B cell (primary cell): ENCODE data around the gene CASKIN2. TPM values are rescaled to one million over a fixed set of nuclear protein-coding genes. Genes with fewer than 3 reads are reported as not detected.

Experiments used
- ATAC-seq: fragments of 200-7000 bp; cut with Tn5 transposase; one replicate; pipeline ENCODE4 v1.10.0; 2021; ENCODE audit warnings: low read depth, mild to moderate bottlenecking, moderate number of reproducible peaks, moderate library complexity
- CTCF ChIA-PET: fragments of 350-600 bp; sonication (Branson Sonifier 250); formaldehyde crosslinking; loops from one replicate; lab custom pipeline; 2021; ENCODE audit warnings: antibody characterized with exemption, inconsistent platforms; lab: Charles Lee
- POLR2A ChIA-PET: fragments of 350-600 bp; sonication (Branson Sonifier 250); formaldehyde crosslinking; loops from one replicate; lab custom pipeline; 2021; ENCODE audit warnings: antibody characterized with exemption; lab: Charles Lee
- DNase-seq: peaks from one replicate; pipeline ENCODE4 v3.0.0; 2013
- H2AFZ ChIP-seq: 2 replicates; pipeline ENCODE4 v1.6.1; 2012; ENCODE audit warnings: mild to moderate bottlenecking, low read depth, low read length; ENCODE audit not compliant: insufficient read depth, poor library complexity, severe bottlenecking
- H3K27ac ChIP-seq, 2 donors: 1 replicate in 1 of 2; 2 replicates in 1 of 2; pipeline ENCODE4 v1.5.1; 2012 to 2013; ENCODE audit warnings: low read length in 2 of 2, mild to moderate bottlenecking in 2 of 2, moderate library complexity in 1 of 2
- H3K27me3 ChIP-seq, 4 experiments: fragments of 200-600 bp in 1 of 4; sonication (generic) in 1 of 4; replicated peaks in 1 of 4; 1 replicate in 2 of 4; 2 replicates in 2 of 4; pipeline versions ENCODE4 v1.6.1 to v1.7.0; 2013 to 2016; ENCODE audit warnings: low read length in 3 of 4, mild to moderate bottlenecking in 2 of 4, mixed read lengths in 1 of 4, moderate library complexity in 1 of 4; ENCODE audit not compliant: insufficient read depth in 4 of 4, control insufficient read depth in 3 of 4; ENCODE audit errors: control extremely low read depth in 1 of 4
- H3K36me3 ChIP-seq, 2 experiments: replicated peaks in 1 of 2; 1 replicate in 1 of 2; 2 replicates in 1 of 2; pipeline versions ENCODE4 v1.6.1 to v1.7.1; 2013; ENCODE audit warnings: low read length in 1 of 2; ENCODE audit not compliant: insufficient read depth in 2 of 2, control insufficient read depth in 1 of 2; ENCODE audit errors: control extremely low read depth in 1 of 2, extremely low read depth in 1 of 2
- H3K4me1 ChIP-seq, 2 donors: fragments of 200-600 bp in 1 of 2; sonication (generic) in 1 of 2; 1 replicate in 1 of 2; 2 replicates in 1 of 2; pipeline versions ENCODE4 v1.5.1 to v1.6.1; 2013 to 2017; ENCODE audit warnings: low read length in 2 of 2; ENCODE audit not compliant: control insufficient read depth in 2 of 2, insufficient read depth in 2 of 2
- H3K4me2 ChIP-seq: replicated peaks from 2 replicates; pipeline ENCODE3; 2012; ENCODE audit warnings: mild to moderate bottlenecking, low read depth, low read length; ENCODE audit not compliant: poor library complexity, severe bottlenecking
- H3K4me3 ChIP-seq, 5 experiments: fragments of 200-600 bp in 1 of 5; sonication (generic) in 1 of 5; 1 replicate in 3 of 5; 2 replicates in 2 of 5; pipeline versions ENCODE4 v1.5.1 to v1.7.0; 2011 to 2016; ENCODE audit warnings: low read length in 4 of 5, mild to moderate bottlenecking in 4 of 5, low read depth in 2 of 5, control low read depth in 1 of 5, moderate library complexity in 1 of 5; ENCODE audit not compliant: insufficient read depth in 1 of 5; ENCODE audit errors: control extremely low read depth in 1 of 5, extremely low read depth in 1 of 5
- H3K79me2 ChIP-seq: fragments of 200-600 bp; sonication (generic); one replicate; pipeline ENCODE4 v1.6.0; 2016; ENCODE audit warnings: low read length; ENCODE audit not compliant: control insufficient read depth, insufficient read depth
- H3K9ac ChIP-seq: fragments of 200-600 bp; sonication (generic); 2 replicates; pipeline ENCODE4 v1.6.1; 2017; ENCODE audit warnings: mild to moderate bottlenecking, low read length, moderate library complexity
- H3K9me3 ChIP-seq, 3 donors: one replicate each; pipeline versions ENCODE4 v1.6.1 to v1.7.1; 2013; ENCODE audit warnings: low read length in 2 of 3; ENCODE audit not compliant: control insufficient read depth in 2 of 3, insufficient read depth in 1 of 3; ENCODE audit errors: control extremely low read depth in 1 of 3
- H4K20me1 ChIP-seq: 2 replicates; pipeline ENCODE4 v1.6.0; 2012; ENCODE audit warnings: mild to moderate bottlenecking, low read length; ENCODE audit not compliant: insufficient read depth, control insufficient read depth, poor library complexity, severe bottlenecking
- H3K27ac Mint-ChIP-seq: one replicate; pipeline ENCODE4 v1.8.0; 2021; ENCODE audit warnings: mixed read lengths
- H3K27me3 Mint-ChIP-seq: one replicate; pipeline ENCODE4 v1.8.0; 2021; ENCODE audit warnings: mixed read lengths
- H3K4me1 Mint-ChIP-seq: one replicate; pipeline ENCODE4 v1.8.0; 2021; ENCODE audit warnings: mixed read lengths
- H3K4me3 Mint-ChIP-seq: one replicate; pipeline ENCODE4 v1.8.0; 2021; ENCODE audit warnings: mixed read lengths
- H3K9me3 Mint-ChIP-seq: one replicate; pipeline ENCODE4 v1.8.0; 2022; ENCODE audit warnings: mixed read lengths; ENCODE audit not compliant: insufficient read depth
- CTCF ChIP-seq: fragments of 200-600 bp; IDR thresholded peaks from one replicate; pipeline ENCODE4 v1.8.0; 2022; ENCODE audit warnings: antibody characterized with exemption, mild to moderate bottlenecking
- EZH2 ChIP-seq: IDR thresholded peaks from 2 replicates; pipeline ENCODE4 v1.6.1; 2012; ENCODE audit warnings: borderline replicate concordance, low read depth, mild to moderate bottlenecking, moderate library complexity, low read length; ENCODE audit not compliant: insufficient read depth, poor library complexity, severe bottlenecking
- WGBS: methylation state at CpG from one replicate; pipeline ENCODE4 v1.1.5; 2013; ENCODE audit warnings: missing lambda C conversion rate; ENCODE audit not compliant: insufficient coverage; 5-methylcytosine and 5-hydroxymethylcytosine counted together
- intact Hi-C: fragments of 100-400 bp; cut with micrococcal nuclease; formaldehyde crosslinking; loops from one replicate; pipeline ENCODE4 v1.10.0; 2022
- polyA plus RNA-seq: library from polyadenylated mRNA; depleted of rRNA; stranded (reverse); fragments of >200 nt; gene quantifications from 2 replicates; pipeline ENCODE4 v1.2.3, GENCODE V29; 2012
- total RNA-seq, 2 donors: library from RNA; stranded (reverse); fragments of 120-200 nt in 1 of 2; gene quantifications; 1 replicate in 1 of 2; 2 replicates in 1 of 2; pipeline versions ENCODE4 v1.2.3 to v1.2.4, GENCODE V29; 2013 to 2022

CASKIN2 gene
- total and polyA plus RNA-seq, 2 donors (not counting 1 experiment from before 2014, with no cell fraction given): 0.37 to 1.00 TPM

DNA sequence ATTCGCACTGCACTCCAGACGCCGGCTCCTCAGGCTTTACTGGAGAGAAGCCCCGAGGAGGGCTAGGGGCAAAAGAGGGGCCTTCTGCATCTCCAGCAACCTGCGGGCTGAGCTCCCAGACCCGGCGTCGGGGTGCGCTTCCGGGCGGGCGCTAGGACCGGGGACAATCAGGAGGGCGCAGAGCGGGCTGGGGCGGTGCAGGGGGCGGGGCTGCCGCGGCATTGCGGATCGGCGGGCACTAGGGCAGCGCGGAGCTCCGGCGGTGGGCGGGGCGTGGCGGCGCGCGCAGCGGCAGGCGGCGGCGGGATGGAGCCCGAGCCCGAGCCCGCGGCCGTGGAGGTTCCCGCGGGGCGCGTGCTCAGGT is 900 bp upstream of the CASKIN2 start, which contains the start of gene TSEN54:
TSS of gene TSEN54 (plus strand) at position 274 of the 364 bp plus-strand sequence. CDS start at position 307, 33 bp downstream.
- DNase-seq: peak; percentile 92
- H3K9me3 Mint-ChIP-seq: no peaks in the 10 kb centered on the region
- peak within 1 kb of the TSS in 1 of 2 donors; percentile 15 for H3K27ac ChIP-seq
- peaks cover 19% of the 10 kb centered on the region for H3K4me1 Mint-ChIP-seq
- peaks cover 11% of the 10 kb centered on the region for H3K79me2 ChIP-seq
- under 1% methylated on average over 45 of the region's 45 CpGs for WGBS
- H3K9ac ChIP-seq: peak within 1 kb of the TSS; percentile 89
- H3K4me3 ChIP-seq: peak within 1 kb of the TSS; percentile 38 to 96 (median 70)
- no peaks in the 10 kb centered on the region for H3K36me3 ChIP-seq
- no peaks in the 10 kb centered on the region for H3K27me3 Mint-ChIP-seq
- ATAC-seq: peak; percentile 80
- intact Hi-C loops: loop anchor here (1.0 to 10.0 kb wide), 9 partner anchors 9 to 1221 kb away; partner anchors contain the start of genes GALK1, GRB2, LLGL2 and MFSD11
- H3K4me1 ChIP-seq: peaks cover 26 to 39% of the 10 kb centered on the region in 2 donors
- peak within 1 kb of the TSS; percentile 100 for H3K4me2 ChIP-seq
- no peaks in the 10 kb centered on the region for H3K27me3 ChIP-seq
- no peaks in the 10 kb centered on the region for H3K9me3 ChIP-seq
- peak within 1 kb of the TSS; percentile 81 for H3K4me3 Mint-ChIP-seq
- peaks cover 10% of the 10 kb centered on the region for H4K20me1 ChIP-seq
- TF ChIP-seq EZH2 (no peak), CTCF (no peak)
- CTCF ChIA-PET: interaction anchor here (0.6 to 2.2 kb wide), 21 partner anchors 9 to 311 kb away, joined by 3 to 24 read pairs (median 4); partner anchors contain the start of genes LLGL2, MYO15B, SLC25A19 and SMIM5
- H3K27ac Mint-ChIP-seq: peak within 1 kb of the TSS; percentile 75
- peak within 1 kb of the TSS; percentile 87 for H2AFZ ChIP-seq
- POLR2A ChIA-PET: interaction anchor here (0.5 to 1.5 kb wide), 10 partner anchors 9 to 588 kb away, joined by 3 to 22 read pairs (median 4); partner anchors contain the start of genes EXOC7, LLGL2, MIF4GD and SLC25A19

GRCh38 chr17:75514919-75515495 is 330 bp downstream of the CASKIN2 start:
- TF ChIP-seq EZH2 (peak; percentile 47), CTCF (no peak)
- H3K36me3 ChIP-seq: no peaks in the 10 kb centered on the region
- DNase-seq (peak; percentile 40), ATAC-seq (no peak)
- H3K4me1 Mint-ChIP-seq: peaks cover 19% of the 10 kb centered on the region
- no peak overlapping the region for H3K27ac ChIP-seq
- peak overlapping the region; percentile 100 for H3K4me2 ChIP-seq
- WGBS: 1% methylated on average over 41 of the region's 50 CpGs
- H3K9me3 ChIP-seq: no peaks in the 10 kb centered on the region
- H3K27me3 Mint-ChIP-seq: no peaks in the 10 kb centered on the region
- POLR2A ChIA-PET: interaction anchor here (0.5 kb wide), 1 partner anchor 74 kb away, joined by 5 read pairs; no protein-coding TSS in a partner anchor
- H3K27ac Mint-ChIP-seq: no peak overlapping the region
- no peaks in the 10 kb centered on the region for H3K9me3 Mint-ChIP-seq
- peaks cover 11% of the 10 kb centered on the region for H3K79me2 ChIP-seq
- CTCF ChIA-PET: interaction anchor here (1.1 to 1.2 kb wide), 2 partner anchors 10 to 224 kb away, joined by 3 to 4 read pairs; no protein-coding TSS in a partner anchor
- H3K27me3 ChIP-seq: no peaks in the 10 kb centered on the region
- peaks cover 26 to 39% of the 10 kb centered on the region in 2 donors for H3K4me1 ChIP-seq
- intact Hi-C loops: loop anchor here (2.0 to 10.0 kb wide), 5 partner anchors 88 to 1222 kb away; partner anchors contain the start of genes GALK1, GRB2, MFSD11 and SRSF2
- H2AFZ ChIP-seq: peak overlapping the region; percentile 87
- H4K20me1 ChIP-seq: peaks cover 10% of the 10 kb centered on the region
- peak overlapping the region in 4 of 5 experiments; percentile 63 to 96 (median 72) for H3K4me3 ChIP-seq
- H3K9ac ChIP-seq: peak overlapping the region; percentile 89
- H3K4me3 Mint-ChIP-seq: peak overlapping the region; percentile 78
